RPMI7951 (cell line): ENCODE measurements around the gene TRIM21. TPM values are rescaled to one million over a fixed set of nuclear protein-coding genes. Genes with fewer than 3 reads are reported as not detected.
"Not testable (repeated sequence)": the region's sequence is repeated elsewhere in the genome, so short reads cannot be mapped to it uniquely, and the experiment has no call there.

ENCODE experiments used
- DNase-seq: peaks from one replicate; pipeline ENCODE4 v3.0.0-alpha.2; 2012; ENCODE audit warnings: low read depth
- total RNA-seq: library from RNA; depleted of rRNA; stranded (reverse); fragments of >200 nt; shearing (Covaris generic); gene quantifications from 2 replicates; pipeline ENCODE4 v1.2.3, GENCODE V29; 2014; rRNA removed

Gene TRIM21
- total RNA-seq = 19.0 and 20.2 TPM in 2 replicates

GRCh38 chr11:4393209-4393857, at the start of gene TRIM21:
Gene TRIM21, minus strand, starts transcription at chr11:4393702. Its CDS starts 3,293 bp downstream, at chr11:4390409.
- DNase-seq = peak; percentile 81

GRCh38 chr11:4441515-4441914, 48.0 kb upstream of the TRIM21 start:
- DNase-seq = no peak

- no peak for DNase-seq
Observed at GRCh38 chr11:4436411-4436810, 42.9 kb upstream of the TRIM21 start.

GRCh38 chr11:4433856-4434255, 40.4 kb upstream of the TRIM21 start:
- no peak for DNase-seq

GRCh38 chr11:4430051-4430450, 36.5 kb upstream of the TRIM21 start:
- no peak for DNase-seq

GRCh38 chr11:4418403-4418802, 24.9 kb upstream of the TRIM21 start:
- DNase-seq = no peak

GRCh38 chr11:4416816-4417215, 23.3 kb upstream of the TRIM21 start:
- no peak for DNase-seq

- DNase-seq = no peak
Observed at GRCh38 chr11:4416306-4416705, 22.8 kb upstream of the TRIM21 start.

GRCh38 chr11:4406206-4406605, 12.7 kb upstream of the TRIM21 start:
- not testable (repeated sequence) for DNase-seq

GRCh38 chr11:4393858-4394223, 339 bp upstream of the TRIM21 start:
- no peak for DNase-seq

GRCh38 chr11:4388221-4388620, 5.3 kb downstream of the TRIM21 start:
- no peak for DNase-seq

- DNase-seq = no peak
Observed at GRCh38 chr11:4385978-4386740, 7.3 kb downstream of the TRIM21 start.

GRCh38 chr11:4381901-4382300, 11.6 kb downstream of the TRIM21 start:
- no peak for DNase-seq

- no peak for DNase-seq
Observed at GRCh38 chr11:4375431-4376140, 17.9 kb downstream of the TRIM21 start.

GRCh38 chr11:4370166-4370565, 23.3 kb downstream of the TRIM21 start:
- no peak for DNase-seq

- DNase-seq = no peak
Observed at GRCh38 chr11:4368286-4368685, 25.2 kb downstream of the TRIM21 start, which contains the start of gene OR52B4. Gene OR52B4, minus strand, starts transcription at chr11:4368386. Its CDS starts 91 bp downstream, at chr11:4368295.

GRCh38 chr11:4348142-4348541, 45.4 kb downstream of the TRIM21 start:
- DNase-seq = not testable (repeated sequence)

- not testable (repeated sequence) for DNase-seq
Observed at GRCh38 chr11:4345366-4345765, 48.1 kb downstream of the TRIM21 start.
